GM12878 (cell line): ENCODE data around the gene SPATA22. TPM values are rescaled to one million over a fixed set of nuclear protein-coding genes. Genes with fewer than 3 reads are reported as not detected.

Source experiments
- ATAC-seq: fragments of 200-7000 bp; cut with Tn5 transposase; 3 replicates; pipeline ENCODE4 v1.9.1; 2020; ENCODE audit warnings: mild to moderate bottlenecking, moderate library complexity
- BruUV-seq: library from RNA; stranded (reverse); fragments of 400-500 nt; replicated peaks from 2 replicates; lab custom pipeline; 2021; lab: Mats Ljungman, UMichigan
- CTCF ChIA-PET: fragments of 300-600 bp; sonication (Branson Sonifier 250); formaldehyde crosslinking; extraction: SDS; loops from one replicate; lab custom pipeline; 2021; ENCODE audit warnings: inconsistent platforms; lab: Yijun Ruan, JAX
- POLR2A ChIA-PET: fragments of 350-600 bp; formaldehyde crosslinking; extraction: SDS; loops from one replicate; lab custom pipeline; 2021; ENCODE audit warnings: inconsistent platforms; lab: Charles Lee
- RAD21 ChIA-PET: fragments of 300-600 bp; sonication (Branson Sonifier 250); formaldehyde crosslinking; loops from one replicate; lab custom pipeline; 2023; ENCODE audit warnings: antibody characterized with exemption; ENCODE audit not compliant: unreplicated experiment; lab: Charles Lee
- SMC1A ChIA-PET: fragments of 300-600 bp; sonication (Branson Sonifier 250); formaldehyde crosslinking; loops from one replicate; lab custom pipeline; 2023; ENCODE audit not compliant: unreplicated experiment, uncharacterized antibody; lab: Charles Lee
- DNase-seq: peaks from one replicate; pipeline ENCODE4 v3.0.0-alpha.2; 2011; ENCODE audit warnings: low read depth, low spot score
- FAIRE-seq: peaks from 3 replicates; lab custom pipeline; 2011; peaks lifted over from hg19 to GRCh38; lab: Jason Lieb, UNC
- H2AFZ ChIP-seq: 2 replicates; pipeline ENCODE4 v1.6.0; 2011; ENCODE audit warnings: low read depth, low read length, control low read depth; ENCODE audit not compliant: control insufficient read depth
- H3K27ac ChIP-seq: 2 replicates; pipeline ENCODE4 v1.5.1; 2011; ENCODE audit warnings: control low read depth; ENCODE audit not compliant: control insufficient read depth, insufficient read depth
- H3K27me3 ChIP-seq, 2 experiments: replicated peaks in 1 of 2; 2 replicates each; pipeline versions ENCODE4 v1.6.0 to v1.6.1; 2011; ENCODE audit warnings: low read length in 1 of 2; ENCODE audit not compliant: control insufficient read depth in 2 of 2, insufficient read depth in 2 of 2
- H3K36me3 ChIP-seq, 2 experiments: 2 replicates each; pipeline ENCODE4 v1.5.1; 2011; ENCODE audit warnings: low read length in 1 of 2; ENCODE audit not compliant: control insufficient read depth in 2 of 2, insufficient read depth in 2 of 2
- H3K4me1 ChIP-seq: 2 replicates; pipeline ENCODE4 v1.6.1; 2011; ENCODE audit warnings: mild to moderate bottlenecking, low read length, moderate library complexity, mixed read lengths; ENCODE audit not compliant: control insufficient read depth, insufficient read depth
- H3K4me2 ChIP-seq: 2 replicates; pipeline ENCODE4 v1.6.0; 2011; ENCODE audit warnings: control low read depth; ENCODE audit not compliant: control insufficient read depth, insufficient read depth
- H3K4me3 ChIP-seq: fragments of 200-600 bp; sonication (generic); 2 replicates; pipeline ENCODE4 v1.5.1; 2016
- H3K79me2 ChIP-seq: 2 replicates; pipeline ENCODE4 v1.6.0; 2011; ENCODE audit warnings: low read length; ENCODE audit not compliant: control insufficient read depth, insufficient read depth
- H3K9ac ChIP-seq: 2 replicates; pipeline ENCODE4 v1.8.0; 2011; ENCODE audit warnings: low read length, control low read depth, mixed read lengths; ENCODE audit not compliant: control insufficient read depth, insufficient read depth
- H3K9me3 ChIP-seq: replicated peaks from 3 replicates; pipeline ENCODE4 v1.5.1; 2011; ENCODE audit warnings: mild to moderate bottlenecking, low read length; ENCODE audit not compliant: control insufficient read depth, insufficient read depth
- H4K20me1 ChIP-seq: 2 replicates; pipeline ENCODE4 v1.6.0; 2011; ENCODE audit not compliant: control insufficient read depth, insufficient read depth
- ASH2L ChIP-seq: fragments of 300-600, 200-600 bp; sonication (generic); IDR thresholded peaks from 2 replicates; pipeline ENCODE4 v1.6.1; 2017; ENCODE audit warnings: low read depth, mild to moderate bottlenecking, borderline replicate concordance
- CHD2 ChIP-seq: IDR thresholded peaks from 2 replicates; pipeline ENCODE4 v1.6.1; 2011; ENCODE audit warnings: low read depth, low read length, improper control_type of control experiment, borderline replicate concordance
- DPF2 ChIP-seq: fragments of 450-650 bp; IDR thresholded peaks from 2 replicates; pipeline ENCODE4 v1.6.1; 2017; ENCODE audit warnings: mild to moderate bottlenecking
- EGR1 ChIP-seq, 2 experiments: IDR thresholded peaks; 1 replicate in 1 of 2; 2 replicates in 1 of 2; pipeline ENCODE4 v1.6.1; 2011 to 2012; ENCODE audit warnings: low read depth in 2 of 2, low read length in 2 of 2, borderline replicate concordance in 1 of 2, mild to moderate bottlenecking in 1 of 2, moderate library complexity in 1 of 2
- ETV6 ChIP-seq, 2 experiments: fragments of 450-650 bp in 1 of 2; IDR thresholded peaks in 1 of 2; conservative IDR thresholded peaks in 1 of 2; 2 replicates each; pipeline ENCODE4 v1.6.1; 2014; ENCODE audit warnings: antibody characterized with exemption in 1 of 2, borderline replicate concordance in 1 of 2, low read depth in 1 of 2, mild to moderate bottlenecking in 1 of 2, moderate library complexity in 1 of 2
- HDGF ChIP-seq: fragments of 450-650 bp; IDR thresholded peaks from 2 replicates; pipeline ENCODE4 v1.6.1; 2016; ENCODE audit warnings: antibody characterized with exemption
- IKZF2 ChIP-seq, 2 experiments: fragments of 450-650 bp; IDR thresholded peaks; 2 replicates each; pipeline ENCODE4 v1.6.1; 2017; ENCODE audit warnings: mild to moderate bottlenecking in 2 of 2, moderate library complexity in 2 of 2
- MTA3 ChIP-seq: IDR thresholded peaks from 2 replicates; pipeline ENCODE4 v1.6.1; 2012; ENCODE audit warnings: low read length, inconsistent platforms, borderline replicate concordance
- NR2F1 ChIP-seq: fragments of 450-650 bp; conservative IDR thresholded peaks from 2 replicates; pipeline ENCODE4 v1.6.1; 2017; ENCODE audit warnings: mild to moderate bottlenecking
- PAX8 ChIP-seq: fragments of 450-650 bp; IDR thresholded peaks from 2 replicates; pipeline ENCODE4 v1.6.1; 2017; ENCODE audit warnings: mild to moderate bottlenecking, moderate library complexity
- SMAD5 ChIP-seq: IDR thresholded peaks from 2 replicates; pipeline ENCODE4 v1.6.1; 2016; ENCODE audit warnings: antibody characterized with exemption, low read depth
- STAT3 ChIP-seq: IDR thresholded peaks from 2 replicates; pipeline ENCODE4 v1.6.1; 2011; ENCODE audit warnings: low read depth, low read length, improper control_type of control experiment
- ZNF274 ChIP-seq: IDR thresholded peaks from one replicate; pipeline ENCODE4 v1.8.0; 2011; ENCODE audit not compliant: insufficient read length, insufficient read depth
- WGBS: methylation state at CpG from one replicate; pipeline ENCODE4 v1.1.6; 2016; ENCODE audit warnings: low lambda C conversion rate; ENCODE audit not compliant: insufficient replicate concordance, insufficient coverage; ENCODE audit errors: missing lambda C conversion rate; 5-methylcytosine and 5-hydroxymethylcytosine counted together
- in situ Hi-C: fragments of 300-500 bp; cut with MboI; formaldehyde crosslinking; loops from 9 replicates; pipeline ENCODE4 v1.14.3; 2018; ENCODE audit warnings: mixed read lengths
- intact Hi-C: fragments of 100-400 bp; cut with micrococcal nuclease; formaldehyde crosslinking; loops from one replicate; pipeline ENCODE4 v1.14.2; 2022; ENCODE audit not compliant: unreplicated experiment
- polyA plus RNA-seq, 11 experiments: library from polyadenylated mRNA; depleted of rRNA in 4 of 11; unstranded in 6 of 11; stranded (reverse) in 5 of 11; fragments of >200 nt; fragmentation: Nextera tagmentation in 4 of 11; fragmentation: Illumina TruSeq in 1 of 11; extraction: Ambion mirVana in 4 of 11; extraction: Trizol in 1 of 11; gene quantifications; 1 replicate in 1 of 11; 2 replicates in 10 of 11; pipeline versions ENCODE4 v1.2.1 to v1.2.3, GENCODE V29; 2011 to 2016; ENCODE audit warnings: inconsistent platforms in 2 of 11, missing spikeins in 2 of 11, low read depth in 1 of 11
- total RNA-seq, 4 experiments: library from RNA; depleted of rRNA in 3 of 4; stranded (reverse); fragments of >200 nt in 3 of 4; fragmentation: Illumina TruSeq in 1 of 4; extraction: Trizol in 1 of 4; gene quantifications; 2 replicates each; pipeline versions ENCODE4 v1.2.1 to v1.2.3, GENCODE V29; 2013 to 2021
- TF ChIP-seq, protein P1 (sequence below): fragments of 150-350 bp; IDR thresholded peaks from 2 replicates; pipeline ENCODE4 v1.6.1; 2014; ENCODE audit warnings: mild to moderate bottlenecking, low read depth, low read length
- TF ChIP-seq, protein P2 (sequence below): fragments of 450-650 bp; formaldehyde crosslinking; IDR thresholded peaks from 2 replicates; pipeline ENCODE4 v1.5.0; 2022; ENCODE audit warnings: mild to moderate bottlenecking, missing genetic modification characterization
- TF ChIP-seq, protein P3 (sequence below), 3 experiments: IDR thresholded peaks in 2 of 3; conservative IDR thresholded peaks in 1 of 3; 2 replicates each; pipeline ENCODE4 v1.5.1; 2011; ENCODE audit warnings: low read depth in 3 of 3, low read length in 3 of 3, mild to moderate bottlenecking in 3 of 3, control low read depth in 2 of 3, moderate library complexity in 2 of 3, inconsistent platforms in 1 of 3, mixed read lengths in 1 of 3; ENCODE audit not compliant: control insufficient read depth in 2 of 3, insufficient read depth in 1 of 3; ENCODE audit errors: extremely low read depth in 1 of 3

SPATA22 gene
- total and polyA plus RNA-seq, 10 of the 15 experiments (the other 5 are each of a cell fraction or from before 2014, with no cell fraction given) = not detected

- in situ Hi-C loops = no loop called here
- 64% methylated on average over 8 of the region's 8 CpGs for WGBS
- no peak overlapping the region for H3K9ac ChIP-seq
- TF ChIP-seq, protein P1, sequence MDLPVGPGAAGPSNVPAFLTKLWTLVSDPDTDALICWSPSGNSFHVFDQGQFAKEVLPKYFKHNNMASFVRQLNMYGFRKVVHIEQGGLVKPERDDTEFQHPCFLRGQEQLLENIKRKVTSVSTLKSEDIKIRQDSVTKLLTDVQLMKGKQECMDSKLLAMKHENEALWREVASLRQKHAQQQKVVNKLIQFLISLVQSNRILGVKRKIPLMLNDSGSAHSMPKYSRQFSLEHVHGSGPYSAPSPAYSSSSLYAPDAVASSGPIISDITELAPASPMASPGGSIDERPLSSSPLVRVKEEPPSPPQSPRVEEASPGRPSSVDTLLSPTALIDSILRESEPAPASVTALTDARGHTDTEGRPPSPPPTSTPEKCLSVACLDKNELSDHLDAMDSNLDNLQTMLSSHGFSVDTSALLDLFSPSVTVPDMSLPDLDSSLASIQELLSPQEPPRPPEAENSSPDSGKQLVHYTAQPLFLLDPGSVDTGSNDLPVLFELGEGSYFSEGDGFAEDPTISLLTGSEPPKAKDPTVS = no peak
- TF ChIP-seq, protein P2, sequence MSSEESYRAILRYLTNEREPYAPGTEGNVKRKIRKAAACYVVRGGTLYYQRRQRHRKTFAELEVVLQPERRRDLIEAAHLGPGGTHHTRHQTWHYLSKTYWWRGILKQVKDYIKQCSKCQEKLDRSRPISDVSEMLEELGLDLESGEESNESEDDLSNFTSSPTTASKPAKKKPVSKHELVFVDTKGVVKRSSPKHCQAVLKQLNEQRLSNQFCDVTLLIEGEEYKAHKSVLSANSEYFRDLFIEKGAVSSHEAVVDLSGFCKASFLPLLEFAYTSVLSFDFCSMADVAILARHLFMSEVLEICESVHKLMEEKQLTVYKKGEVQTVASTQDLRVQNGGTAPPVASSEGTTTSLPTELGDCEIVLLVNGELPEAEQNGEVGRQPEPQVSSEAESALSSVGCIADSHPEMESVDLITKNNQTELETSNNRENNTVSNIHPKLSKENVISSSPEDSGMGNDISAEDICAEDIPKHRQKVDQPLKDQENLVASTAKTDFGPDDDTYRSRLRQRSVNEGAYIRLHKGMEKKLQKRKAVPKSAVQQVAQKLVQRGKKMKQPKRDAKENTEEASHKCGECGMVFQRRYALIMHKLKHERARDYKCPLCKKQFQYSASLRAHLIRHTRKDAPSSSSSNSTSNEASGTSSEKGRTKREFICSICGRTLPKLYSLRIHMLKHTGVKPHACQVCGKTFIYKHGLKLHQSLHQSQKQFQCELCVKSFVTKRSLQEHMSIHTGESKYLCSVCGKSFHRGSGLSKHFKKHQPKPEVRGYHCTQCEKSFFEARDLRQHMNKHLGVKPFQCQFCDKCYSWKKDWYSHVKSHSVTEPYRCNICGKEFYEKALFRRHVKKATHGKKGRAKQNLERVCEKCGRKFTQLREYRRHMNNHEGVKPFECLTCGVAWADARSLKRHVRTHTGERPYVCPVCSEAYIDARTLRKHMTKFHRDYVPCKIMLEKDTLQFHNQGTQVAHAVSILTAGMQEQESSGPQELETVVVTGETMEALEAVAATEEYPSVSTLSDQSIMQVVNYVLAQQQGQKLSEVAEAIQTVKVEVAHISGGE (CRISPR knock-in tag) = no peak
- no peak for TF ChIP-seq NR2F1
- TF ChIP-seq PAX8 = no peak
- TF ChIP-seq HDGF = no peak
- no peak for TF ChIP-seq ZNF274
- no peak for TF ChIP-seq EGR1 (IDR thresholded peaks at IDR 0.05; ENCODE audit: borderline replicate concordance in 1 of 2, low read depth in 2 of 2, low read length in 2 of 2)
- TF ChIP-seq ASH2L = no peak
- no peak for TF ChIP-seq CHD2
- no peak for TF ChIP-seq MTA3
- TF ChIP-seq, protein P3, sequence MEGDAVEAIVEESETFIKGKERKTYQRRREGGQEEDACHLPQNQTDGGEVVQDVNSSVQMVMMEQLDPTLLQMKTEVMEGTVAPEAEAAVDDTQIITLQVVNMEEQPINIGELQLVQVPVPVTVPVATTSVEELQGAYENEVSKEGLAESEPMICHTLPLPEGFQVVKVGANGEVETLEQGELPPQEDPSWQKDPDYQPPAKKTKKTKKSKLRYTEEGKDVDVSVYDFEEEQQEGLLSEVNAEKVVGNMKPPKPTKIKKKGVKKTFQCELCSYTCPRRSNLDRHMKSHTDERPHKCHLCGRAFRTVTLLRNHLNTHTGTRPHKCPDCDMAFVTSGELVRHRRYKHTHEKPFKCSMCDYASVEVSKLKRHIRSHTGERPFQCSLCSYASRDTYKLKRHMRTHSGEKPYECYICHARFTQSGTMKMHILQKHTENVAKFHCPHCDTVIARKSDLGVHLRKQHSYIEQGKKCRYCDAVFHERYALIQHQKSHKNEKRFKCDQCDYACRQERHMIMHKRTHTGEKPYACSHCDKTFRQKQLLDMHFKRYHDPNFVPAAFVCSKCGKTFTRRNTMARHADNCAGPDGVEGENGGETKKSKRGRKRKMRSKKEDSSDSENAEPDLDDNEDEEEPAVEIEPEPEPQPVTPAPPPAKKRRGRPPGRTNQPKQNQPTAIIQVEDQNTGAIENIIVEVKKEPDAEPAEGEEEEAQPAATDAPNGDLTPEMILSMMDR (IDR thresholded peaks at IDR 0.05 in 2 of 3, conservative IDR thresholded peaks at IDR 0.05 in 1 of 3; ENCODE audit: control insufficient read depth in 2 of 3, extremely low read depth in 1 of 3, insufficient read depth in 1 of 3, low read depth in 3 of 3, low read length in 3 of 3) = no peak
- TF ChIP-seq DPF2 = no peak
- TF ChIP-seq SMAD5 = no peak
- TF ChIP-seq ETV6 (conservative IDR thresholded peaks at IDR 0.05 in 1 of 2, IDR thresholded peaks at IDR 0.05 in 1 of 2; ENCODE audit: borderline replicate concordance in 1 of 2, low read depth in 1 of 2) = no peak
- TF ChIP-seq STAT3 = no peak
- TF ChIP-seq IKZF2 (IDR thresholded peaks at IDR 0.05) = no peak
Measured at GRCh38 chr17:3511852-3512504, 40.4 kb upstream of the SPATA22 start.

More at GRCh38 chr17:3511852-3512504, 40.4 kb upstream of the SPATA22 start:
- BruUV-seq = TSS peak; percentile 63
- no peak for DNase-seq
- no peaks in the 10 kb centered on the region; a peak in 1 of 4 replicates for H3K36me3 ChIP-seq
- FAIRE-seq = no peak
- H3K4me1 ChIP-seq = no peaks in the 10 kb centered on the region
- H2AFZ ChIP-seq = no peak overlapping the region
- ChIA-PET CTCF (interaction anchor here (0.6 kb wide), 1 partner anchor 352 kb away, joined by 3 read pairs; no protein-coding TSS in a partner anchor), POLR2A (no interaction called here), RAD21 (no interaction called here), SMC1A (no interaction called here)
- no peak for ATAC-seq
- no peaks in the 10 kb centered on the region for H4K20me1 ChIP-seq
- H3K4me3 ChIP-seq = no peak overlapping the region
- no peak overlapping the region for H3K27ac ChIP-seq
- H3K4me2 ChIP-seq = no peak overlapping the region
- no peaks in the 10 kb centered on the region for H3K79me2 ChIP-seq
- intact Hi-C loops = no loop called here
- no peaks in the 10 kb centered on the region for H3K9me3 ChIP-seq
- no peaks in the 10 kb centered on the region for H3K27me3 ChIP-seq
